ENCODE data around the gene CHD2.

Gene CHD2

DNA sequence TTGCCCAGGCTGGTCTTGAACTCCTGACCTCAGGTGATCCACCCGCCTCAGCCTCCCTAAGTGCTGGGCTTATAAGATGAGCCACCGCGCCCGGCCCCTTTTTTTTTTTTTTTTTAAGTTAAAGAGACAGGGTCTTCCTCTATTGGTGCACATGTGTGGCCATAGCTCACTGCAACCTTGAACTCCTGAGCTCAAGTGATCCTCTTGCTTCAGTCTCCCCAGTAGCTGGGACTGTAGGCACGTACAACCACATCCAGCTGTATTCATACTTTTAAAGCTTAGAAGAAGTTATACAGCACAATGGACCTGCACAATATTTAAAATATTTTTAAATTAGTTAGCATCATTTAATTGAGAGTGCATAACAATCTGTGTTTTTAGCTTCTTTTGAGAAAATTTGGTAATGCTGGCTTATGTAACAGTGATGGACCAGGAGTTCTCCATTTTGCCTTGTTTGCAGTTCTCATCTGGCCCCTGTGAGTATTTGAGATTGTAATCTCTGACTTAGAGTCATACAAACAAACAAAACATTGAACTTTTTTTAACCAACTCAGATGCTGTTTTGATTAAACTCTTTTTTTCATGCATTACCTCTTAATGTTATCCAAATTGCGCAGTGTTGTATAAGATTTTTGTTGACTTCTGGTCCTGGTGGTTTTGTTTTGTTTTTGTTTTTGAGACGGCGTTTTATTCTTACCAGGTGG is 33.0 kb downstream of the CHD2 start:
- TF ChIP-seq, protein P1, sequence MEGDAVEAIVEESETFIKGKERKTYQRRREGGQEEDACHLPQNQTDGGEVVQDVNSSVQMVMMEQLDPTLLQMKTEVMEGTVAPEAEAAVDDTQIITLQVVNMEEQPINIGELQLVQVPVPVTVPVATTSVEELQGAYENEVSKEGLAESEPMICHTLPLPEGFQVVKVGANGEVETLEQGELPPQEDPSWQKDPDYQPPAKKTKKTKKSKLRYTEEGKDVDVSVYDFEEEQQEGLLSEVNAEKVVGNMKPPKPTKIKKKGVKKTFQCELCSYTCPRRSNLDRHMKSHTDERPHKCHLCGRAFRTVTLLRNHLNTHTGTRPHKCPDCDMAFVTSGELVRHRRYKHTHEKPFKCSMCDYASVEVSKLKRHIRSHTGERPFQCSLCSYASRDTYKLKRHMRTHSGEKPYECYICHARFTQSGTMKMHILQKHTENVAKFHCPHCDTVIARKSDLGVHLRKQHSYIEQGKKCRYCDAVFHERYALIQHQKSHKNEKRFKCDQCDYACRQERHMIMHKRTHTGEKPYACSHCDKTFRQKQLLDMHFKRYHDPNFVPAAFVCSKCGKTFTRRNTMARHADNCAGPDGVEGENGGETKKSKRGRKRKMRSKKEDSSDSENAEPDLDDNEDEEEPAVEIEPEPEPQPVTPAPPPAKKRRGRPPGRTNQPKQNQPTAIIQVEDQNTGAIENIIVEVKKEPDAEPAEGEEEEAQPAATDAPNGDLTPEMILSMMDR (conservative IDR thresholded peaks at IDR 0.05; ENCODE audit: low read depth, low read length) = no peak
- H3K4me3 ChIP-seq (ENCODE audit: low read depth, low read length) = no peak overlapping the region
- no peak for DNase-seq (ENCODE audit: low read depth)

DNA sequence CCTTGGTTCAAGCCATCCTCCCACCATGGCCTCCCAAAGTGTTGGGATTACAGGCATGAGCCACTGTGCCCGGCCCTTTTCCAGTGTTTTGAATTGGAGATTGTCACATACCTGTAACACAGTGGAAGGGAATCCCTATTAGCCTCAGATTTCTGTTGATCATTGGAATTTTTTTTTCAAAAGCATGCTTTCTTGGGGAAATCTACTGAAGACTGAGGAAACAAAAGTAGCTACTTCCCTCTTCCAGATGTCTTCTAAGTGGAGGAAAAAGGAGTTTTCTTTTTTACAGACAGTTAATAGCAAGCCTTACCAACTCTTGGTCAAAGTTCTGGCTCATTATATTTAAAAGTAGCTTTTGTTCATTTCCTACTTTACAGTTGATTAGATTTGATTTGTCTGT is 33.7 kb downstream of the CHD2 start:
- DNase-seq (ENCODE audit: low read depth) = no peak
- TF ChIP-seq, protein P1 (conservative IDR thresholded peaks at IDR 0.05; ENCODE audit: low read depth, low read length) = no peak
- H3K4me3 ChIP-seq (ENCODE audit: low read depth, low read length) = no peak overlapping the region

DNA sequence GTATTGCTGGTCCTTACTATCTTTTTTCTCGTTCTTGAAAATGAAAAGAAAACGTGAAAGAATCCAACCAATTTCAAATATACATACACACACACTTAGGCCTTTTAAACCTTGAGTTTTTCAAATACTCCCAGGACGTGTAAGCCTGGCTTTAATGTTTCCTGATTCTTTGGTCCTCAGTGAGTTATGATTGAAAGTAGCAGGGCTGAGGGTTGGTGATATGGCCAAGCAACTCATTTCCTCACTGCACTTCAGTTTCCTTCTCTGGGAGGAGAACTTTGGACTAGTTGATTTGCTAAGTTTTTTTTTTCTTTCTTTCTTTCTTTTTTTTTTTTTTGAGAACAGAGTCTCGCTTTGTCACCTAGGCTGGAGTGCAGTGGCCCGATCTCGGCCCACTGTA is 34.6 kb downstream of the CHD2 start:
- H3K4me3 ChIP-seq (ENCODE audit: low read depth, low read length) = no peak overlapping the region
- no peak for DNase-seq (ENCODE audit: low read depth)
- TF ChIP-seq, protein P1 (conservative IDR thresholded peaks at IDR 0.05; ENCODE audit: low read depth, low read length) = no peak

DNA sequence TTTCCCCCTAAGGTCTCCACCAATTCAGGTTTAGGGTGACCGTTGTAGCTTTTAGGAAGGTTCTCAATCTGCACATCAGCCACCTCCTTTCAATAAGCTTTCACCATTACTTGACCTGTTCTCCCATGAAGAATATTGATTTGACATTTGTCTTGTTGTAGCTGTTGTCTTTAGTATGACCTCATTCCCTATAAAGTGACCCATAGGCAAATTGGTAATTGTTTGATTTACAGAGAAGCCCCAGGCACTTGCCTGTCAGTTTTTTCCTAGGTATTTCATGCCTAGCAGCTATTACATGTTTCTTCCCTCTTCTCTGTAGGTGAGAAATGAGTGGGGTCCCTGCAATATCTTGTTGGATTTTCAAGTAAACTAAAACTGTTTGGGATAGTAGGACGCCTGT is 36.0 kb downstream of the CHD2 start:
- no peak for DNase-seq (ENCODE audit: low read depth)
- TF ChIP-seq, protein P1 (conservative IDR thresholded peaks at IDR 0.05; ENCODE audit: low read depth, low read length) = no peak
- H3K4me3 ChIP-seq (ENCODE audit: low read depth, low read length) = no peak overlapping the region

DNA sequence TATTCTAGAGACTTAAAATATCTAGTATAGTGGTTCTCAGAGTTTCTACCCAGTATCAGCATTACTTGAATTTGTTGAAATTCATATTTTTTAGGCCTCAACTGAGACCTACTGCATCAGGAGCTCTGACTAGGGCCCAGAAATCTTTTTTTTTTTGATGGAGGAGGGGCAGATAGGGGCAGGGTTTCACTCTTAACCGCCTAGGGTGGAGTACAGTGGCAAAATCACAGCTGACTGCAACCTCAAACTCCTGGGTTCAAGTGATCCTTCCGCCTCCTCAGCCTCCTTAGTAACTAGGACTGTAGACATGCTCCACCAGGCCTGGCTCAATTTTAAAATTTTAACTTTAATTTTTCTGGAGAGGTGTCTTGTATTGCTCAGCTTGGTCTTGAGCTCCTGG is 36.6 kb downstream of the CHD2 start:
- DNase-seq (ENCODE audit: low read depth) = no peak
- no peak overlapping the region for H3K4me3 ChIP-seq (ENCODE audit: low read depth, low read length)
- TF ChIP-seq, protein P1 (conservative IDR thresholded peaks at IDR 0.05; ENCODE audit: low read depth, low read length) = no peak

DNA sequence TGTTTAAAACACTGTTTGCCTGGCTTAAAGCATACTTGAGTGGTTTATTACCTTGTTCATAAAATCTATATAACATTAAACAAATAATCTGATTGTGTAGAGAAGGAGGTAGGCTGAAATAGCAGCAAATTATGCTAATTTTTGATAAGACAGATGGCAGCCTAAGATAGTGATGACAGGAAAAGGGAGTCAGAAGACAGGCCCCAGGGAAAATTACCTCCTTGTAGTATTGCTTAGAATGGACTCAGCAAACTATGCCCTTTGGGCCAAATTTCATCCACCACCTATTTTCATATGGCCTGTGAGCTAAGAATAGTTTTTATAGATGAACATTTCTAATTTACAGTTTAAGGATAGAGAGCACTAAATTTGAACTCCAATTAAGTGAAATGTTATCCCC is 37.8 kb downstream of the CHD2 start:
- DNase-seq (ENCODE audit: low read depth) = no peak
- no peak overlapping the region for H3K4me3 ChIP-seq (ENCODE audit: low read depth, low read length)
- TF ChIP-seq, protein P1 (conservative IDR thresholded peaks at IDR 0.05; ENCODE audit: low read depth, low read length) = no peak

DNA sequence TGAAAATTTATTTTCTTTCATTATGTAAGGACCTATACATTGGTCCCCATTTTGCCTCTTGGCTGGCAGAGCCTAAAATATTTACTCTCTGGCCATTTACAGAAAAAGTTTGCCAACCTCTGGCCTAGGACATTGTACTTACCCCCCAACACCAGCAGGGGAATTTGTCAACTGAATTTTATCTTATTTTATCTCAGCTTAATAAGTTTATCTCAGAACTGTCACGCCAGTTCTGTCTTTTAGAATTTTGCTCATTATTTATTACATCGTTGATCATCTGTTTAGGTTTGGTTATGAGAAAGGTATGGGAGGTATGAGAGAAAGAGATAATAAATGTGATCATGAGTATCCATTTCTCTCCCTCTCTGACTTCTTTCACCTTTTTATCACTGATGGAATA is 38.3 kb downstream of the CHD2 start:
- no peak overlapping the region for H3K4me3 ChIP-seq (ENCODE audit: low read depth, low read length)
- DNase-seq (ENCODE audit: low read depth) = no peak
- TF ChIP-seq, protein P1 (conservative IDR thresholded peaks at IDR 0.05; ENCODE audit: low read depth, low read length) = peak; percentile 35

Data from choroid plexus epithelial cell (primary cell).